Dendritic cell treated with granulocyte-macrophage colony-stimulating factor and Interleukin-4, amounts not matched to agents 40 ng/mL and 50 ng/mL, for 4 days (primary cell): ENCODE data around the gene TDP2.
"Not testable (repeated sequence)": the region's sequence is repeated elsewhere in the genome, so short reads cannot be mapped to it uniquely, and the experiment has no call there.

ENCODE experiments used
- H3K27ac Mint-ChIP-seq: one replicate; pipeline ENCODE4 v1.8.0; 2022; ENCODE audit warnings: mild to moderate bottlenecking, mixed read lengths
- H3K27me3 Mint-ChIP-seq: one replicate; pipeline ENCODE4 v1.8.0; 2022; ENCODE audit warnings: mild to moderate bottlenecking, mixed read lengths
- H3K36me3 Mint-ChIP-seq: one replicate; pipeline ENCODE4 v1.8.0; 2022; ENCODE audit warnings: low read depth, mixed read lengths
- H3K4me1 Mint-ChIP-seq: one replicate; pipeline ENCODE4 v1.8.0; 2022; ENCODE audit warnings: low read depth, mixed read lengths
- H3K4me3 Mint-ChIP-seq: one replicate; pipeline ENCODE4 v1.8.0; 2022; ENCODE audit warnings: mild to moderate bottlenecking, moderate library complexity, mixed read lengths
- H3K9me3 Mint-ChIP-seq: one replicate; pipeline ENCODE4 v1.8.0; 2022; ENCODE audit warnings: mixed read lengths
- intact Hi-C: fragments of 100-400 bp; cut with micrococcal nuclease; formaldehyde crosslinking; loops from one replicate; pipeline ENCODE4 v1.15.0; 2022

The TDP2 gene

DNA sequence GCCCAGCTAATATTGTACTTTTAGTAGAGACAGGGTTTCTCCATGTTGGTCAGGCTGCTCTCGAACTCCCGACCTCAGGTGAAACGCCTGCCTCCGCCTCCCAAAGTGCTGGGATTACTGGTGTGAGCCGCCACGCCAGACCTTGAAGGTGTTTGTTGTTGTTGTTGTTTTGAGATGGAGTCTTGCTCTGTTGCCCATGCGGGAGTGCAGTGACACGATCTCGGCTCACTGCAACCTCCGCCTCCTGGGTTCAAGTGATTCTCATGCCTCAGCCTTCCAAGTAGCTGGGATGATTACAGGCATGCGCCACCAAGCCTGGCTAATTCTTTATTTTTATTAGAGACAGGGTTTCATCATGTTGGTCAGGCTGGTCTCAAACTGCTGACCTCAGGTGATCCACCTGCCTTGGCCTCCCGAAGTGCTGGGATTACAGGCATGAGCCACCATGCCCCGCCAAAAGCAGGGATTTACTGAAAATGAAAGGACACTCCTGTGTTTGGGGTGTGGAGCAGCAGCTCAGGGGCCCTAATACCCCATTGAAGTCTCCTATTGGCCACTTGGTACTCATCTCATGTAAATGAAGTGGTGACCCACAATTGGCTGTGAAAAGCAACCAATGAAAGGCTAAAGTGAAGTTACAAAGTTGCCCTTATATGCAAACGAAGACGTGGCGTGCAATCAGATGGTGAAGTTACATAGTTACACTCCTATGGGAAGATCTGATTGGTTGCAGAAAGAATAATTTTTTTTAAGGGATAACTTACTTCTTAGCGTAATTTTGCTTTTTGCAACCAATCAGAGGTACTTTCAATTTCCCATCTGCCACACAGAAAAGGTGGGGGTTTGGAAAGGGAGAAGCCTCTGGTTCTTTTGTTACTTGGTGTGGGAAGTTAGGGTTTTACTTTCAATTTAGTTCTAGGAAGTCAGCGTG, 1.6 kb upstream of the TDP2 start:
- H3K4me1 Mint-ChIP-seq = peaks cover 48% of the 10 kb centered on the region
- H3K9me3 Mint-ChIP-seq, intact Hi-C loops, H3K27me3 Mint-ChIP-seq: not testable (repeated sequence)
- H3K4me3 Mint-ChIP-seq = peak overlapping the region; percentile 94
- H3K36me3 Mint-ChIP-seq = peaks cover 37% of the 10 kb centered on the region
- peak overlapping the region; percentile 5 for H3K27ac Mint-ChIP-seq

DNA sequence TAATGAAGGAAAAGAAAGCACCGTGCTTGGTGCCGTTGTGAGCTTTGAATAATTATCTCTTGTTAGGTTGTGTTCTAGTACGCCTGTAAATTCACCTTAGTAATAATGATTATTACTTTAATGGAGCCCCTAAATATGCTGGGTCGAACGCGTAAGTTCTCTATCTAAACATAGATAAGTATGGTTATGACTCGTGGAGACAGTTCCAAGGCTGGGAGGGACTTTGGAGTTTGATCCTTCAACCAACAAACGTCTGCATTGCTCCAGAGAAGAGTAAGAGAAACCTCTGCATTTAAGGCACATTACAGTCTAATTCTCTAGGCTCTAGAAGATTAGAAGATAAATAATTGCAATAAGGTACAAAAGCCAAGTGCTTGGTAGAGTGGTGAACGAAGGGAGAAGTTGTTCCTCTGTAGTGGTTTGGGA, 692 bp upstream of the TDP2 start:
- intact Hi-C loops = loop anchor here (2.0 kb wide), 1 partner anchor 53 kb away; no protein-coding TSS in a partner anchor
- H3K4me3 Mint-ChIP-seq = peak overlapping the region; percentile 94
- no peaks in the 10 kb centered on the region for H3K9me3 Mint-ChIP-seq
- H3K4me1 Mint-ChIP-seq = peaks cover 55% of the 10 kb centered on the region
- no peaks in the 10 kb centered on the region for H3K27me3 Mint-ChIP-seq
- peaks cover 46% of the 10 kb centered on the region for H3K36me3 Mint-ChIP-seq
- H3K27ac Mint-ChIP-seq = peak overlapping the region; percentile 88

DNA sequence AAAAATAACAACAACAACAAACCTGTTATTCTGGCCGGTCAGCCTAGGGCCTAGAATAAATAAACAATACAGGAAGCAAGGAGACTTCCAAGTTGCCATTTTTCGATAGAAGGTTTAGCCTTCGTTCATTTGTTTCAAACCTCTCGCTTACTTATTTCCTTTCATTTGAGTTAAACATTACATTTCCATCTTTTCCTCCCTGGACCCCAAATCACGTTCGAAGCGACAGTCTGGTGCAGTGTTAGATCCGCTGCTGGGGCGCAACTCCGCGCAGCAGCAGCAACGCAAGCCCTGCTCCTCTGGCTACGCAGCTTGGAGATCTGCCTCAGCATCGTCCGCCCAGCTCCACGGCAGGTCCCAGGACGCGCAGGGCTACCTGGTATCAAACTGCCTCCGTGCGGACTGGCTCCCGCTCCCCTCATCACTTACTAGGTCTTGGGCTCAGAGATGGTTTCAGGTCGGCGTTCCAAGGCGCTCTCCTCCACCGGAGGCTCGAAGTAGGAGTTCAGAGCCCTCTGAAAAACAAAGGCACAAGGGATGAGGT, 530 bp downstream of the TDP2 start:
- intact Hi-C loops = loop anchor here (2.0 kb wide), 1 partner anchor 55 kb away; no protein-coding TSS in a partner anchor
- H3K36me3 Mint-ChIP-seq = peaks cover 59% of the 10 kb centered on the region
- peak overlapping the region; percentile 88 for H3K27ac Mint-ChIP-seq
- no peaks in the 10 kb centered on the region for H3K27me3 Mint-ChIP-seq
- H3K9me3 Mint-ChIP-seq = no peaks in the 10 kb centered on the region
- peaks cover 62% of the 10 kb centered on the region for H3K4me1 Mint-ChIP-seq
- peak overlapping the region; percentile 94 for H3K4me3 Mint-ChIP-seq

- H3K27ac Mint-ChIP-seq = peak overlapping the region; percentile 88
- H3K9me3 Mint-ChIP-seq = no peaks in the 10 kb centered on the region
- peaks cover 67% of the 10 kb centered on the region for H3K4me1 Mint-ChIP-seq
- peaks cover 58% of the 10 kb centered on the region for H3K36me3 Mint-ChIP-seq
- intact Hi-C loops = no loop called here
- no peaks in the 10 kb centered on the region for H3K27me3 Mint-ChIP-seq
- H3K4me3 Mint-ChIP-seq = peak overlapping the region; percentile 27
Measured at GRCh38 chr6:24664046-24664987, 2.4 kb downstream of the TDP2 start.

- H3K9me3 Mint-ChIP-seq = no peaks in the 10 kb centered on the region
- no peak overlapping the region for H3K27ac Mint-ChIP-seq
- H3K36me3 Mint-ChIP-seq = peaks cover 58% of the 10 kb centered on the region
- no peaks in the 10 kb centered on the region for H3K27me3 Mint-ChIP-seq
- intact Hi-C loops = no loop called here
- H3K4me1 Mint-ChIP-seq = peaks cover 61% of the 10 kb centered on the region
- no peak overlapping the region for H3K4me3 Mint-ChIP-seq
Measured at GRCh38 chr6:24663189-24663588, 3.5 kb downstream of the TDP2 start.

DNA sequence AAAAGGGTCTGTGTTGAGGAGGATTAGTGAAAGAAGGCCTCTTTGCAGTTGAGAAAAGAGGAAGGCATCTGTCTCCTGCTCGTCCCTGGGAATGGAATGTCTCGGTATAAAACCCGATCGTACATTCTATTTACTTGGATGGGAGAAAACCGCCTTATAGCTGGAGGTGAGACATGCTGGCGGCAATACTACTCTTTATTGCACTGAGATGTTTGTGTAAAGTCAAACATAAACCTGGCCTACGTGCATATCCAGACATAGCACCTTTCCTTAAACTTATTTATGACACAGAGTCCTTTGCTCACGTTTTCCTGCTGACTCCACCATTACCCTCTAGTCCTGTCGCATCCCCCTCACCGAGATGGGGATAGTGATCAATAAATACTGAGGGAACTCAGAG, 4.5 kb downstream of the TDP2 start:
- peaks cover 53% of the 10 kb centered on the region for H3K4me1 Mint-ChIP-seq
- intact Hi-C loops = no loop called here
- H3K36me3 Mint-ChIP-seq = peaks cover 65% of the 10 kb centered on the region

GRCh38 chr6:24661759-24662158, 4.9 kb downstream of the TDP2 start:
- H3K27ac Mint-ChIP-seq = peak overlapping the region; percentile 43
- peaks cover 64% of the 10 kb centered on the region for H3K36me3 Mint-ChIP-seq
- H3K4me3 Mint-ChIP-seq, H3K9me3 Mint-ChIP-seq, intact Hi-C loops, H3K27me3 Mint-ChIP-seq: not testable (repeated sequence)
- peaks cover 52% of the 10 kb centered on the region for H3K4me1 Mint-ChIP-seq

More for the DNA sequence above, 4.5 kb downstream of the TDP2 start:
- Mint-ChIP-seq H3K27me3 (no peaks in the 10 kb centered on the region), H3K9me3 (no peaks in the 10 kb centered on the region), H3K27ac (no peak overlapping the region), H3K4me3 (no peak overlapping the region)

GRCh38 chr6:24660105-24660504, 6.6 kb downstream of the TDP2 start:
- peaks cover 58% of the 10 kb centered on the region for H3K4me1 Mint-ChIP-seq
- no peaks in the 10 kb centered on the region for H3K27me3 Mint-ChIP-seq
- intact Hi-C loops = no loop called here
- no peak overlapping the region for H3K4me3 Mint-ChIP-seq
- no peaks in the 10 kb centered on the region for H3K9me3 Mint-ChIP-seq
- H3K36me3 Mint-ChIP-seq = peaks cover 70% of the 10 kb centered on the region
- peak overlapping the region; percentile 83 for H3K27ac Mint-ChIP-seq

- peaks cover 67% of the 10 kb centered on the region for H3K36me3 Mint-ChIP-seq
- intact Hi-C loops = loop anchor here (5.0 kb wide), 1 partner anchor 113 kb away; the partner anchor contains the start of gene GMNN
- H3K4me1 Mint-ChIP-seq = peaks cover 53% of the 10 kb centered on the region
- no peak overlapping the region for H3K4me3 Mint-ChIP-seq
- H3K27me3 Mint-ChIP-seq = no peaks in the 10 kb centered on the region
- H3K27ac Mint-ChIP-seq = peak overlapping the region; percentile 83
- no peaks in the 10 kb centered on the region for H3K9me3 Mint-ChIP-seq
Measured at GRCh38 chr6:24659561-24659960, 7.1 kb downstream of the TDP2 start.

DNA sequence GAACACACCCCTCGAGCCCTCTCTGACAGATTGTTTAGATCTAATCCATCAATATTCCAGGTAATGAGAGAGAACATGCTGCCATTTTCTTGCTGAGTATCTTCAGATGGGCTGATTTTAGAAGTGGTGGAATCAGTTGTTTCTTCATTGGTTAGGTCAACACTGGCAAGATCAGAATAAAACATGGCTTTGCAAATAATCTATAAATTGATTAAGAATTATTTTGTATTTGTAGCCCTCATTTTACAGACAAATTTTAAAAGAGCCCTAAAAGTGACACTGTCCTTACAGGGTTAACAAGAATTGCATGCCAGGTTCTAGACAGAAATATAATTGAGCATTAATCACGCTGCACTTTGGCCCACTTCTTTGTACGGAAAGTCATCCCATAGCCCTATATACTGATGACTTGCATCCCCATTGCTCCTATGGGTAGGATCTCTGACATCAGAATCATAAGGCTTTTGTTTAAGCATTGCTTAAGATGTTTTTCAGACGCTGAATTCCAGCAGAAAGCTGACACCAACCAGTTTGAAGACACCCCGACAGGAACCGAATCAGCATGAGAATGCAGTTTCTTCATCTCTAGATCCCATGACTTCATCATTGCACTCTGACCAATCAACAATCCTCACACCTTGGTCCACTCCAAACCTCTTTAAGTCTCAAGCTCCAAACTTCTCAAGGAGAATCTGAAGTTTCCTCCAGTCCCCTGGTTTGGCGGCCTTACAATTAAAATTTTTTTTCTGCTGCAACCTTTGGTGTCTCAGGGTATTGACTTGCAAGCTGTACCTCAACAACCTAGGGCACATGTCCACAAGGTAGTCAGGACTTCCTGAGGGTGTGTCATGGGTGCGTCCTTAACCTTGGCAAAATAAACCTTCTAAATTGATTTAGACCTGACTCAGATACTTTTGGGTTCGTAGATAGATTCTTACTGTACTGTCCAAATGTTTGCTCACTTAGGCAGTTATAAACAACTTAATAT, 7.8 kb downstream of the TDP2 start:
- H3K4me3 Mint-ChIP-seq = no peak overlapping the region
- peak overlapping the region; percentile 83 for H3K27ac Mint-ChIP-seq
- H3K27me3 Mint-ChIP-seq = no peaks in the 10 kb centered on the region
- intact Hi-C loops = loop anchor here (5.0 kb wide), 1 partner anchor 113 kb away; the partner anchor contains the start of gene GMNN
- H3K4me1 Mint-ChIP-seq = peaks cover 47% of the 10 kb centered on the region
- peaks cover 67% of the 10 kb centered on the region for H3K36me3 Mint-ChIP-seq
- H3K9me3 Mint-ChIP-seq = no peaks in the 10 kb centered on the region

GRCh38 chr6:24655215-24655614, 11.5 kb downstream of the TDP2 start:
- Mint-ChIP-seq H3K27me3 (no peaks in the 10 kb centered on the region), H3K27ac (peak overlapping the region; percentile 21), H3K4me3 (no peak overlapping the region), H3K36me3 (peaks cover 67% of the 10 kb centered on the region), H3K9me3 (no peaks in the 10 kb centered on the region), H3K4me1 (peaks cover 28% of the 10 kb centered on the region)
- intact Hi-C loops = loop anchor here (5.0 kb wide), 1 partner anchor 117 kb away; the partner anchor contains the start of gene GMNN

- intact Hi-C loops = no loop called here
- H3K4me3 Mint-ChIP-seq = no peak overlapping the region
- H3K27ac Mint-ChIP-seq = no peak overlapping the region
- H3K9me3 Mint-ChIP-seq = no peaks in the 10 kb centered on the region
- H3K27me3 Mint-ChIP-seq = peaks cover 10% of the 10 kb centered on the region
- peaks cover 12% of the 10 kb centered on the region for H3K4me1 Mint-ChIP-seq
- peaks cover 41% of the 10 kb centered on the region for H3K36me3 Mint-ChIP-seq
Measured at GRCh38 chr6:24650365-24650764, 16.3 kb downstream of the TDP2 start.
